Measurements from ENCODE around the gene POLR3H.
"Not testable (repeated sequence)": the region's sequence is repeated elsewhere in the genome, so short reads cannot be mapped to it uniquely, and the experiment has no call there.

Gene POLR3H, protein sequence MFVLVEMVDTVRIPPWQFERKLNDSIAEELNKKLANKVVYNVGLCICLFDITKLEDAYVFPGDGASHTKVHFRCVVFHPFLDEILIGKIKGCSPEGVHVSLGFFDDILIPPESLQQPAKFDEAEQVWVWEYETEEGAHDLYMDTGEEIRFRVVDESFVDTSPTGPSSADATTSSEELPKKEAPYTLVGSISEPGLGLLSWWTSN

DNA sequence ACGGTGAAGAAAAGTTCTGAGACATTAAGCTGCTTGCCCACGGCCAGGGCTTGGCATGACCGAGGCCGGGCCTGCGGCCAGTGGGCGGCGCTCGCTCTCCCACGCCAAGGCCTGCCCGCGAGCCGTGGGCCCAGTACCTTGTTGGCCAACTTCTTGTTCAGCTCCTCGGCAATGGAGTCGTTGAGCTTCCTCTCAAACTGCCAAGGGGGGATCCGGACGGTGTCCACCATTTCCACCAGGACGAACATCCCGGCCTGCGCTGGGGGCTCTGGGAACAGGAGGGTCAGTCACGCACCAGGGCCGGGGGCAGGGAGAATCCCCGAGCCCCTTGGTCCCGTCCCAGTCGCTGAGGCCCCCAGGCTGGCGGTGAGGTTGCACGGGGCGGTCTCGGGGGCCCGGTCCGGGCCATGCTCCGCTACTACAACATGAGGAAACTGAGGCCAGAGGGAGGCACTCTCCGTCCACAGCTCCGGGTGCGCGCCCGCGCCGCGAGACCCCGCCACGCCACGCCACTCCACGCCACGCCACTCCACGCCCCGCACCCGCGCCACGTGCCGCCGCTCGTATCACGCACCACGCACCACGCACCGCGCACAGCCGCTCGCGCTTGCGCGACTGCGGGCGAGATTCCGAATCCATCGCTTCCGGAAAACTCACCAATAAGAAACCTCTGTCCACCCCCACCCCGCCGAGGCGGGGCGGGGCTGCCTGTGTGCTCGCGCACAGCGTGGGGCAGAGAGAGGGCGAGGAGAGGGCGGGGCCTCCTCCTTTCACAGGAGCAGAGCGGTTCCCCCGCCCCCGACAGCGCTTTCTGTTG lies at the start of gene POLR3H:
TSS of gene POLR3H (minus strand) at position 617 of the 817 bp plus-strand sequence. CDS start at position 248, 369 bp downstream.
- TF ChIP-seq, protein P1, sequence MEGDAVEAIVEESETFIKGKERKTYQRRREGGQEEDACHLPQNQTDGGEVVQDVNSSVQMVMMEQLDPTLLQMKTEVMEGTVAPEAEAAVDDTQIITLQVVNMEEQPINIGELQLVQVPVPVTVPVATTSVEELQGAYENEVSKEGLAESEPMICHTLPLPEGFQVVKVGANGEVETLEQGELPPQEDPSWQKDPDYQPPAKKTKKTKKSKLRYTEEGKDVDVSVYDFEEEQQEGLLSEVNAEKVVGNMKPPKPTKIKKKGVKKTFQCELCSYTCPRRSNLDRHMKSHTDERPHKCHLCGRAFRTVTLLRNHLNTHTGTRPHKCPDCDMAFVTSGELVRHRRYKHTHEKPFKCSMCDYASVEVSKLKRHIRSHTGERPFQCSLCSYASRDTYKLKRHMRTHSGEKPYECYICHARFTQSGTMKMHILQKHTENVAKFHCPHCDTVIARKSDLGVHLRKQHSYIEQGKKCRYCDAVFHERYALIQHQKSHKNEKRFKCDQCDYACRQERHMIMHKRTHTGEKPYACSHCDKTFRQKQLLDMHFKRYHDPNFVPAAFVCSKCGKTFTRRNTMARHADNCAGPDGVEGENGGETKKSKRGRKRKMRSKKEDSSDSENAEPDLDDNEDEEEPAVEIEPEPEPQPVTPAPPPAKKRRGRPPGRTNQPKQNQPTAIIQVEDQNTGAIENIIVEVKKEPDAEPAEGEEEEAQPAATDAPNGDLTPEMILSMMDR (IDR thresholded peaks at IDR 0.05; ENCODE audit: extremely low read depth, missing control alignments), result peak; percentile 78
- peak; percentile 99 for DNase-seq (ENCODE audit: low spot score)

DNA sequence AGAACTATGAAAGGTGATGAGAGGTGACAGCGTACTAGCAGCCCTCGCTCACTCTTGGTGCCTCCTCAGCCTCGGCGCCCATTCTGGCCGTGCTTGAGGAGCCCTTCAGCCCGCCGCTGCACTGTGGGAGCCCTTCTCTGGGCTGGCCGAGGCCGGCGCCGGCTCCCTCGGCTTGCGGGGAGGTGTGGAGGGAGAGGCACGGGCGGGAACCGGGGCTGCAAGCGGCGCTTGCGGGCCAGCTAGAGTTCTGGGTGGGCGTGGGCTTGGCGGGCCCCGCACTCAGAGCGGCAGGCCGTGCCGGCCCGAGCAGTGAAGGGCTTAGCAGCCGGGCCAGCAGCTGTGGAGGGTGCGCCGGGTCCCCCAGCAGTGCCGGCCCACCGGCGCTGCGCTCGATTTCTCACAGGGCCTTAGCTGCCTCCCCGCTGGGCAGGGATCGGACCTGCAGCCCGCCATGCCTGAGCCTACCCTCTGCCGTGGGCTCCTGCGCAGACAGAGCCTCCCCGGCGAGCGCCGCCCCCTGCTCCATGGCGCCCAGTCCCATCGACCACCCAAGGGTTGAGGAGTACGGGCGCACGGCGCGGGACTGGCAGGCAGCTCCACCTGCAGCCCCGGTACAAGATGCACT lies 49.2 kb upstream of the POLR3H start:
- DNase-seq (ENCODE audit: low spot score), result not testable (repeated sequence)

DNA sequence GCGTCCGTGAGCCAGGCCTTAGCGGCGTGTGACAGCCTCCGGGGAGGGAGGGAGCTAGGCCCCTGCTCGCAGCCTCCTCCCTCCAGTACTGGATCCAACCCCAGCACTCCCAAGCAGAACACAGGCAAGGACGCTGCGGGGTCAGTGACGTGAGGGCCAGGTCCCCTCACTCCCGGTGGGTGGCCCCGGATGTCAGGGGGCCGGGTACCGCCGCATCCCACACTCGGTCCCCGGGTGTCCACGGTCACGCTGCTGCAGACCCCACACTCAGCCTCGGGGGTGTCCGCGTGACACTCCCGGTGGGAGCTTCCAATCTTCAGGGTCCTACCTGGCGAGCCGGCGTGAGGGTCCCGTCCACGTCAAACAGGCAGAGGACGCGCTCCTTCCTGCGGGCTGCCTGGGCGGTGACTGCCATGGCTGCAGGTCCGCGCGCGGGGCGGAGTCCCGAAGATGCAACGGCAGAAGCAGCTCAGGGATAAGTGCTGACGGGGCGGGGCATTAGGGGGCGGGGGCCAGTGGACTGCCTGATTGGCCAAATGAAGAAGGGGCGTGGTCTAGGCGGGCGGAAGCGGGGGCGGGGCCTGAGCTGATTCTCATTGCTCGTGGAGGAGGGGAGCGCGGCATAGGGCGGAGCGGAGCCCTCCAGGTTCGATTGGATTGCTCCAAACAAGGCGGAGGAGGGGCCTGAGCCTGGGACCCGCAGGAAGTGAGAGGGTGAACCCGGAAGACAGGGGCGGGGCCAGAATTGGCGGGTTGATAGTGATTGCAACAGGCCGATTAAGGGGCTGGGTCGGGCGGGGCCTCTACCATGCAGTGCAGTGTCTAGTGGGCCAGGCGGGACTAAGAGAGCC lies 45.3 kb upstream of the POLR3H start, which contains the start of gene PMM1:
TSS of gene PMM1 (minus strand) at position 450 of the 851 bp plus-strand sequence. CDS start at position 415, 35 bp downstream.
- DNase-seq (ENCODE audit: low spot score), result peak; percentile 99
- TF ChIP-seq, protein P1 (IDR thresholded peaks at IDR 0.05; ENCODE audit: extremely low read depth, missing control alignments), result no peak

DNA sequence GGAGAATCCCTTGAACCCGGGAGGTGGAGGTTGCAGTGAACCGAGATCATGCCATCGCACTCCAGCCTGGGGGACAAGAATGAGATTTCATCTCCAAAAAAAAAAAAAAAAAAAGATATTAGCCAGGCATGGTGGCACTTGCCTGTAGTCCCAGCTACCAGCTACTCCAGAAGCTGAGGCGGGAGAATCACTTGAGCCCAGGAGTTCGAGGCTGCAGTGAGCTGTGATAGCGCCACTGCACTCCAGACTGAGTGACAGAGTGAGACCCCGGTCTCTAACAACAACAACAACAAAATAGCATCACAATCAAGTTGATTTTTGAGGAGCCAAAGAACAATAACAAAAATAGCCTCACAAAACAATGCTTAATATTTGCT lies 43.1 kb upstream of the POLR3H start:
- DNase-seq (ENCODE audit: low spot score), result no peak
- TF ChIP-seq, protein P1 (IDR thresholded peaks at IDR 0.05; ENCODE audit: extremely low read depth, missing control alignments), result no peak

DNA sequence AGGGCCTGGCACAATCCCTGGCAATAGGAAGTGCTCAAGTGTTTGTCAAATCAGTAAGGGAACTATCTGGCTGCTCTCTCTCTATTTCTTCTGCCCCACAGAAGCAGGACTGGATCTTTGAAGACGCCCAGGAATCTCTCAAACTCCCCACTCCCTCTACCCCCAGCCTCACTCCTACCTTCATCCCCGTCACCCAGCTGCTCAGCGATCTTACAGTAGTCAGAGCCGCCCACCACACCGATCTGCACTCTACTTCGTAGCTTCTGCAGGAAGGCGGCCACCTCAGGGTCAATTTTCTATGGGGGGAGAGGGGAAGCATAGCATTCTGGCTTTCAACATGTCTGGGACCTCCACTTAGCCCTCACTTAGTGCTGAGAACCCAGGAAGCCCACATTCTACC lies 41.6 kb upstream of the POLR3H start:
- TF ChIP-seq, protein P1 (IDR thresholded peaks at IDR 0.05; ENCODE audit: extremely low read depth, missing control alignments), result no peak
- no peak for DNase-seq (ENCODE audit: low spot score)

DNA sequence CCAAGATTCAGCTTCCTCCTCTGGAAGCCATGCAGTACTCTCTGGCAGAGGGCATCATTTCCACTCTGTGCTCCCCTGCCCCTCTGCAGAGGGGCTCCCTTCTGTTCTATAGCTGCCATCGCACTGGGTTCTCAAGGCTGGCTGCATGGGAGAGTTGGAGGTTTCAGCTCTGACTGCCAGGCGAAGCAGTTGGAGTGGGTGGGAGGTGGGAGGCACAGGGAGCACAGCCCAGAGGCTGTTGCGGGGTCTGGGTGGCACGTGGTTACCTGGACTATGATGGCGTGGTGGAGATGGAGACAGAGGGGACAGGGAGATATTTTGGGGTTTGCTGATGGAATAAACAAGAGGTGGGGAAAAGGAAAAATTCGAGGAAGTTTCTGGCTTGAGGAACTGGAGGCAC lies 40.6 kb upstream of the POLR3H start:
- no peak for DNase-seq (ENCODE audit: low spot score)
- TF ChIP-seq, protein P1 (IDR thresholded peaks at IDR 0.05; ENCODE audit: extremely low read depth, missing control alignments), result no peak

DNA sequence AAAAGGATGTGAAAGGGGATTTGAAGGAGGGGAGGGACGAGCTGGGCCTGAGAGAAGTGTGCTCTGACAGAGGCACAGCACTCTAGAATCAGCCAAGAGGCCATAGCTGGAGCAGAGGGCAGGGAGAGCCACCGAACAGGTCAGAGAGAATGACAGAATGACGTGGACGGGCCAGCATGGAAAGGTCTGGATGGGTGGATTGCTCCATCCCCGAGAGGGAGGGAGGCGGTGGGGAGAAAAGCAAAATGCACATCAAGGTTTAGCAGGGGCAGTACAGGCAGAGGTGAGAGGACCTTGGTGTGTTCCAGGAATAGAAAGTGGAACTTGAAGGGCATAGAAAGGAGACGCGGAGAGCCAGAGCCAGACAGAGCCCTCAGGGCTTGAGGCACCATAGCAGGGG lies 38.4 kb upstream of the POLR3H start:
- TF ChIP-seq, protein P1 (IDR thresholded peaks at IDR 0.05; ENCODE audit: extremely low read depth, missing control alignments), result no peak
- DNase-seq (ENCODE audit: low spot score), result no peak

Measured in GM20000 (cell line).